ENCODE results near the gene IL20RB. TPM values are rescaled to one million over a fixed set of nuclear protein-coding genes. Genes with fewer than 3 reads are reported as not detected.
"Not testable (repeated sequence)": the region's sequence is repeated elsewhere in the genome, so short reads cannot be mapped to it uniquely, and the experiment has no call there.

Gene IL20RB
- total RNA-seq, 1 experiment from 2014 or later, result 6.4 TPM

GRCh38 chr3:136960838-136961836 lies 3.4 kb downstream of the IL20RB start:
- DNase-seq, result no peak
- Histone ChIP-seq H3K9me3 (0 out of 2 replicates have a peak, but pooled peaks cover 2% of the 10 kb centered on the region), H3K4me3 (no peak overlapping the region), H3K27me3 (no peaks in the 10 kb centered on the region), H3K36me3 (peaks cover 35% of the 10 kb centered on the region)

GRCh38 chr3:136962927-136963326 lies 5.1 kb downstream of the IL20RB start:
- no peak for DNase-seq
- Histone ChIP-seq H3K4me3 (no peak overlapping the region), H3K27me3 (no peaks in the 10 kb centered on the region), H3K9me3 (0 out of 2 replicates have a peak, but pooled peaks cover 2% of the 10 kb centered on the region), H3K36me3 (peaks cover 26% of the 10 kb centered on the region)

- H3K36me3 ChIP-seq, result peaks cover 13% of the 10 kb centered on the region
- not testable (repeated sequence) for H3K4me3 ChIP-seq, DNase-seq, H3K27me3 ChIP-seq, H3K9me3 ChIP-seq
Measured at GRCh38 chr3:136969539-136969938, 11.8 kb downstream of the IL20RB start.

- Histone ChIP-seq H3K4me3 (no peak overlapping the region), H3K27me3 (no peaks in the 10 kb centered on the region), H3K36me3 (peaks cover 18% of the 10 kb centered on the region), H3K9me3 (peaks cover 3% of the 10 kb centered on the region; the same call in 1 of the 2 replicates)
- no peak for DNase-seq
Measured at GRCh38 chr3:136973352-136973751, 15.6 kb downstream of the IL20RB start.

GRCh38 chr3:136974670-136975069 lies 16.9 kb downstream of the IL20RB start:
- no peaks in the 10 kb centered on the region for H3K27me3 ChIP-seq
- DNase-seq, result no peak
- H3K36me3 ChIP-seq, result peaks cover 18% of the 10 kb centered on the region
- peaks cover 3% of the 10 kb centered on the region; the same call in 1 of the 2 replicates for H3K9me3 ChIP-seq
- H3K4me3 ChIP-seq, result no peak overlapping the region

GRCh38 chr3:136979204-136979603 lies 21.4 kb downstream of the IL20RB start:
- DNase-seq, result no peak
- H3K36me3 ChIP-seq, result peaks cover 28% of the 10 kb centered on the region
- H3K4me3 ChIP-seq, result no peak overlapping the region
- peaks cover 3% of the 10 kb centered on the region; the same call in 1 of the 2 replicates for H3K9me3 ChIP-seq
- no peaks in the 10 kb centered on the region for H3K27me3 ChIP-seq

- Histone ChIP-seq H3K4me3 (no peak overlapping the region), H3K9me3 (no peaks in the 10 kb centered on the region), H3K27me3 (no peaks in the 10 kb centered on the region), H3K36me3 (peaks cover 24% of the 10 kb centered on the region)
- no peak for DNase-seq
Measured at GRCh38 chr3:136979684-136980083, 21.9 kb downstream of the IL20RB start.

- Histone ChIP-seq H3K27me3 (no peaks in the 10 kb centered on the region), H3K4me3 (no peak overlapping the region), H3K9me3 (no peaks in the 10 kb centered on the region), H3K36me3 (peaks cover 34% of the 10 kb centered on the region)
- no peak for DNase-seq
Measured at GRCh38 chr3:136982033-136982432, 24.2 kb downstream of the IL20RB start.

GRCh38 chr3:136982520-136983138 lies 24.8 kb downstream of the IL20RB start:
- H3K9me3 ChIP-seq, result no peaks in the 10 kb centered on the region
- H3K4me3 ChIP-seq, result no peak overlapping the region
- DNase-seq, result no peak
- H3K27me3 ChIP-seq, result no peaks in the 10 kb centered on the region
- peaks cover 32% of the 10 kb centered on the region for H3K36me3 ChIP-seq

- peak; percentile 89 for DNase-seq
- peaks cover 32% of the 10 kb centered on the region for H3K36me3 ChIP-seq
Measured at GRCh38 chr3:136984837-136985236, 27.1 kb downstream of the IL20RB start.

GRCh38 chr3:136987398-136987980 lies 29.7 kb downstream of the IL20RB start:
- not testable (repeated sequence) for H3K4me3 ChIP-seq, H3K27me3 ChIP-seq, DNase-seq, H3K9me3 ChIP-seq
- peaks cover 21% of the 10 kb centered on the region for H3K36me3 ChIP-seq

More at GRCh38 chr3:136984837-136985236, 27.1 kb downstream of the IL20RB start:
- H3K9me3 ChIP-seq, result no peaks in the 10 kb centered on the region
- no peaks in the 10 kb centered on the region for H3K27me3 ChIP-seq
- H3K4me3 ChIP-seq, result no peak overlapping the region

- no peaks in the 10 kb centered on the region for H3K27me3 ChIP-seq
- DNase-seq, result no peak
- peaks cover 19% of the 10 kb centered on the region for H3K36me3 ChIP-seq
- no peak overlapping the region for H3K4me3 ChIP-seq
- no peaks in the 10 kb centered on the region for H3K9me3 ChIP-seq
Measured at GRCh38 chr3:136988651-136989050, 30.9 kb downstream of the IL20RB start.

GRCh38 chr3:136989781-136990524 lies 32.2 kb downstream of the IL20RB start:
- H3K9me3 ChIP-seq, result no peaks in the 10 kb centered on the region
- DNase-seq, result no peak
- peaks cover 19% of the 10 kb centered on the region for H3K36me3 ChIP-seq
- H3K4me3 ChIP-seq, result no peak overlapping the region
- no peaks in the 10 kb centered on the region for H3K27me3 ChIP-seq

GRCh38 chr3:136990826-136991225 lies 33.0 kb downstream of the IL20RB start:
- no peaks in the 10 kb centered on the region for H3K9me3 ChIP-seq
- no peaks in the 10 kb centered on the region for H3K27me3 ChIP-seq
- peaks cover 19% of the 10 kb centered on the region for H3K36me3 ChIP-seq
- no peak for DNase-seq
- H3K4me3 ChIP-seq, result no peak overlapping the region

GRCh38 chr3:136992115-136992514 lies 34.3 kb downstream of the IL20RB start:
- Histone ChIP-seq H3K9me3 (no peaks in the 10 kb centered on the region), H3K27me3 (no peaks in the 10 kb centered on the region), H3K36me3 (peaks cover 24% of the 10 kb centered on the region), H3K4me3 (no peak overlapping the region)
- DNase-seq, result no peak

- Histone ChIP-seq H3K4me3 (no peak overlapping the region), H3K36me3 (peaks cover 30% of the 10 kb centered on the region), H3K27me3 (no peaks in the 10 kb centered on the region), H3K9me3 (no peaks in the 10 kb centered on the region)
- DNase-seq, result peak; percentile 97
Measured at GRCh38 chr3:136994772-136995516, 37.2 kb downstream of the IL20RB start.
